NCI-H2081 (cell line): Measurements from ENCODE around the gene PLEK2.
A peak's percentile ranks its signal among the peaks of the same experiment; 100 is the strongest.
"Not testable (repeated sequence)": the region's sequence is repeated elsewhere in the genome, so short reads cannot be mapped to it uniquely, and the experiment has no call there.

Experiments
- DNase-seq, 2 experiments: peaks; one replicate each; lab custom pipeline; 2025; lab: John Stamatoyannopoulos, UW

Gene PLEK2

GRCh38 chr14:67428501-67429031, 16.6 kb upstream of the PLEK2 start:
- no peak for DNase-seq

- peak; percentile 76 to 80 for DNase-seq
Measured at GRCh38 chr14:67426983-67427606, 15.1 kb upstream of the PLEK2 start.

GRCh38 chr14:67426161-67426560, 14.2 kb upstream of the PLEK2 start:
- DNase-seq, result no peak

- no peak for DNase-seq
Measured at GRCh38 chr14:67425608-67426007, 13.6 kb upstream of the PLEK2 start.

GRCh38 chr14:67424539-67424938, 12.6 kb upstream of the PLEK2 start:
- DNase-seq, result no peak

DNA sequence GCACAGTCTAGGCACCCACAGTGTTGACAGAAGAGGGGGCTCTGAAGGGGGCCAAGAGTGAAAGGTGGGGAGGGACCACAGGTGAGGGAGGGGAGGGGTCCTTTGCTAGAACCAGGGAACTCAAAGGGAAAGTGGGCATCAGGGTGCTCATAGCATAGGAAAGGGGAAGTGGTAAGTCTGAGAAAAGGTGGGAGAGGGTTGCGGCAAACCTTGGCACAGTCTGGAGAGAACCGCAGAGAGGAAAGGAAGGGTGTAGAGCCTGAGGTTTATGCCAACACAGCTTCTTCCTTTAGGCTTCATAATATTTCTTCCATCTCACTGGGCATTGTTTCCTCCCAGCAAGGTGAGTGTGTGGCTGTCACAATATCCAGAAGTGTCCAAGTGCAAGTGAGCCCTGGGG, 11.5 kb upstream of the PLEK2 start:
- DNase-seq, result no peak

DNA sequence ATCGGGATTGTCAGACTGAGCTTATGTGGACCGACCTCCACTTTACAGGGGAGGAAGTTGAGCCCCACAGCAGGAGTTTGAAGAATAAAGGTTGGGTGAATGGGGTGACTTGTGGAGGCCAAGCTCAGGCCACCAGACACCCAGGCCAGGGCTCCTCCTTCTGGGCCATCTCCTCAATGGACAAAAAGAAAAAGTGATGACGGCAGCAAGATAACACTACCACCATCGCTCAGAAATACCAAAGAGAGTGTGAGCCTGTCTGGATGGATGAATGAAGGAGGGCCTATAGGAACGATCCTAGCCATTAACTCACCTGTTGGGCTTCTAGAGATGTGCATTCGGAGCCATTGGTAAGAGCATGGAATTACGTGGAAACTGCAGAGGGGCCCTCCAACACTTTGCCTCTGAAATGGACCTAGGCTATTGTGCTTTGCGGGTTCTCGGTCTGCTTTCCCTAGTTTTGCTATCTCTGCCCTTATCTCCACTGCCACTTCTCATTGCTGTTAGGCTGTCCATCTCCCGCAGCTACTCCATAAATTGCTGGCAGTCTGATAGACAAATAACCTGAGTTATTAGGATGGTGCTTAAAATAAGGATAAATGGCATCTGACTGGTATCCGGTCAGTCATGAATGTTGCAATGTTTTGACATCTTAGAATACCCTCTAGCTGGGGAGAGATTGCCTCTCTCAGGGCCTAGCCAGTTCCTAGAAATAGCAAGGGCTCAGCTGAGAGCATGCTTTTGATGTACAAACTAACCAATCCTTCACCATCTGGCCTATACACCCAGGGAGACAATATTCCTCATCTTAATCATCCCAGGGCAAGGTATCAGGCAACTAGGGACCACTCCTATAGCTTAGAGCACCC, 9.6 kb upstream of the PLEK2 start:
- no peak for DNase-seq

- no peak for DNase-seq
Measured at GRCh38 chr14:67420102-67420739, 8.3 kb upstream of the PLEK2 start.

DNA sequence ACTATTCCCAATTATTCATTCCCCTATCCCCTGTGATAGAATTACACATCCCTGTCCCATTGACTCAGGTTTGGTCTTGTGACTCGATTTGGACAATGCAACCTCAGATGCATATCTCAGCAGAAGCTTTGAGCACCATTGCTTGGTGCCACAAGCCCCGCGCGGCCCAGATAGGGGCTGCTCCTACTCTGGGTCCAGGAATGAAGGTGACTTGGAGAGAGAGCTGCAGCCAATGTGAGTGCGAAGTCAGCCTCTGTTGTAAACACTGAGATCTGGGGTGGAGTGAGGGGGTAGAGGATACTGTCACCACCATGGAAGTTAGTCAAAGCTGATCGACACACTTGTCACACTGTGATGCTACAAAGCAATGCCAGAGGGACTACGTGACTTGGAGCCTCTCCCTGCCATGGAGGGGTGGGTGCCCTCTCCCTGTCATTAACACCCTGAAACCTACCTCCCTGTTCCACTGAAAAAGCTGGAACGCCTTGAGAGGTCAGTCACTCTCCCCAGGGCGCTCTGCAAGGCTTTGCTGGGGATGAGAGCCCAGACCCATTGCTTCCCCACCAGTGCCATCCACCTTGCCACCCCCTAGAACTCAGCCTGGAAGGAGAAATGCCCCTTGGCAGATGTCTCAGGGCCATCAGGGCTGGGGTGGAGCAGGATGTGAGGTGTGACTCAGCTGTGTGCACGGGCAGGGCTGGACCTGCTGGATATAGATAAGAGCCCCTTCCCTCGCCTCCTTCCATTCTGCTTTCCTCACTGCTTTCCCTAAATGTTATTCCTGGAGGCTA, 6.6 kb upstream of the PLEK2 start:
- no peak for DNase-seq

DNA sequence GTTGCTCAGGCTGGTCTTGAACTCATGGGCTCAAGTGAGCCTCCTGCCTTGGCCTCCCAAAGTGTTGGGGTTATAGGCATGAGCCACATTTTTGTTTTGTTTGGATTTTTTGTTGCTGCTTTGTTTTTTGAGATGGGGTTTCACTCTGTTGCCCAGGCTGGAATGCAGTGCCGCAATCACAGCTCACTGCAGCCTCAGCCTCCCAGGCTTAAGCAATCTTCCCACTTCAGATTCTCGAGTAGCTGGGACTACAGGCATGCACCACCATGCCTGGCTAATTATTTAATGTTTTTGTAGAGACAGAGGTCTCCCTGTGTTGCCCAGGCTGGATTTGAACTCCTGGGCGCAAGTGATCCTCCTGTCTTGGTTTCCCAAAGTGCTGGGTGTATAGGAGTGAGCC, 5.7 kb upstream of the PLEK2 start:
- DNase-seq, result no peak

DNA sequence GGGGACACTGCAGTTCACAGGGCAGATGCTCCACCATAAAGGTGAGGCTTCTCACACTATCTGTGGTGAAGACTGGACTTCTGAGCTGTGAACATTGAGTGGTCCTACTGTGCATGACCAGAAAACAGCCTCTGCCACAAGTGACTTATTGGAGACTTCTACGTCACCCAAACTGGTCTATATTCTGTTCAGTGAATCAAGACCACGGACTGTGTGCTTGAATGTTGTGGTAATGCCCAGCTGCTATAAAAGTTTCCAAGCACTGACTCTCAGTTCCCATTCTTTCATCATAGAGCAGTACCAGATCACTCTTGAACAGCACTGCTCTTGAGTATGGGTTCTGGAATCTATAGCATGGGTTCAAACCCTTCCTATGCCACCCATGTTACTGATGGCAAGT, 4.8 kb upstream of the PLEK2 start:
- DNase-seq, result no peak

- DNase-seq, result no peak
Measured at GRCh38 chr14:67416085-67416484, 4.1 kb upstream of the PLEK2 start.

- DNase-seq, result not testable (repeated sequence)
Measured at GRCh38 chr14:67415610-67416009, 3.6 kb upstream of the PLEK2 start.

DNA sequence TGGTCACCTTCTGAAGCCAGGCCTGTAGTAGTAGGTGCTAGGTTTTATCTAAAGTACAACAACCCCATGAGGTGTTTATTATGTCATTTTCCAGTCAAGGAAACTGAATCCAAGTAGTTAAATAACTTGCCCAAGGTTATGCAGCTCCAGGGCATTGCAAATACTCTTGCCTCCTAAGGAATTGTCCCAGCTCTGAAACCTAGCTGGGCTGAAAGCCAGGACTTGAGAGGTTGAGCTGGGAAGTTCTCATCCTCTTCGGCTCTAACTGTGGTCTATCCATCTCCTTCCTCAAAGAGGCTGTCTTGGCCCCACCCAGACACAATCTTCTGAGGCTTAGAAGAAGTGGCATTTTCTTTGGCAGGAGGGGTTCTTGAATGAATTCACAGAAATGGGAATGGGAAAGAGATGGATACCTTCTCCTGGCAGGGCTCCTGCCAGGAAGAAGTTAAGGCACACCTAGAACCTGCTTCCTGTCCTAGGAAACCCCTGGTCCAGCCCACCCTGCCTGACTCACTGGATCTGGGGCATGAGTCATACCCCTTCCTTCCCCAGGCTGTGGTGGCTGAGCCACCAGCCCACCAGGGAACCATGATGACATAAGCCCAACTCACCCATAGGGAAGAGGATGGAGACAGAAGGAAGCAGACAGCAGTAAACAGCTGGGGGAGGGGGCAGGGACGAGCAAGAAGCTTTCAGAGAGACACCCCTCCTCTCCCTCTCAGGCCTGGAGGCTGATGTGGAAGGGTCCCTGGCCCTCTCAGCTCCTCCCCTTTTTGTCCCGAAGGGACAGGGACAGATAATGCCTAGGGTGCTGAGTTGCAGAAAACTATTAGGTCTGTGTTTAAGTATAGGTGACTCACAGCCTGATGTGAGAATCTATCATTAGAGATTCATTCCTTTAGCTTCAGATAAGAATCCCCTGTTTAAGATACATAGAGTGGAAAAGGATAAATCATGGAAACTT, 2.1 kb upstream of the PLEK2 start:
- no peak for DNase-seq

GRCh38 chr14:67411370-67411769, 595 bp downstream of the PLEK2 start:
- no peak for DNase-seq

- no peak for DNase-seq
Measured at GRCh38 chr14:67410313-67410712, 1.7 kb downstream of the PLEK2 start.

GRCh38 chr14:67409461-67409860, 2.5 kb downstream of the PLEK2 start:
- DNase-seq, result no peak

GRCh38 chr14:67408122-67408801, 3.7 kb downstream of the PLEK2 start:
- not testable (repeated sequence) for DNase-seq

DNA sequence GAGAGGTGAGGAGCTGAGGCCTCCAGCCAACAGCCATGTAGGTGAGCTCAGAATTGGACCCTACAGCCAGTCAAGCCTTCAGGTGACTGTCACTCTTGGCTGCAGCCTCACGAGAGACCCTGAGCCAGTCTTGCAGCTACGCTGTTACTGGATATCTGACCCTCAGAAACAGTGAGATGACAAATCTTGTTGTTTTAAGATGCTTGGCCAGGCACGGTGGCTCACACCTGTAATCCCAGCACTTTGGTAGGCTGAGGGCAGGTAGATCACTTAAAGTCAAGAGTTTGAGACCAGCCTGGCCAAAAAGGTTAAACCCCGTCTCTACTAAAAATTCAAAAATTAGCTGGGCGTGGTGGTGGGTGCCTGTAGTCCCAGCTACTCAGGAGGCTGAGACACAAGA, 6.2 kb downstream of the PLEK2 start:
- DNase-seq, result no peak

DNA sequence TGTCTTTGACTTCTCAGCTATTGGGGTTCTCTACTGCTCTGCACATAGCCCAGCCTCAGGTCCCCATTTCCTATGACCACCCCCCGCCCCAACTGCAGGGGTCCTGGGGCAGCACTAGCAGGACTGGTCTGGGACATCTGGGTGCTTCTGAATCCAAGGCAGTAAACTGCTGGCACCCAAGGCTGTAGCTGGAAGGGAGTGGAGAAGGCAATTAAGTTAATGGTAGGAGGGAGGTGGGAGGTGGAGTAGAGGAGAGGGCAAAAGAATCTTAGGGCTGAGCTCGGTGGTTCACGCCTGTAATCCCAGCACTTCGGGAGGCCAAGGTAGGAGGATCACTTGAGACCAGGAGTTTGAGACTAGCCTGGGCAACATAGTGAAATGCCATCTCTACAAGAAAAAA, 11.5 kb downstream of the PLEK2 start:
- DNase-seq, result no peak
